Right atrium auricular region (tissue), 2 donors: ENCODE data around the gene TMEM258. TPM values are rescaled to one million over a fixed set of nuclear protein-coding genes. Genes with fewer than 3 reads are reported as not detected.
A peak's percentile ranks its signal among the peaks of the same experiment; 100 is the strongest.

Experiments used
- DNase-seq: peaks from one replicate; pipeline ENCODE4 v3.0.0-alpha.2; 2019; ENCODE audit warnings: low spot score
- H3K27ac ChIP-seq, 2 donors: fragments of 200-600 bp; sonication (generic); 1 replicate in 1 of 2; 2 replicates in 1 of 2; pipeline ENCODE4 v1.5.1; 2016 to 2019
- H3K27me3 ChIP-seq, 2 donors: fragments of 200-600 bp; sonication (generic); one replicate each; pipeline versions ENCODE4 v1.5.1 to v1.6.0; 2017 to 2019
- H3K36me3 ChIP-seq: fragments of 200-600 bp; sonication (generic); one replicate; pipeline ENCODE4 v1.5.1; 2016
- H3K4me1 ChIP-seq, 2 donors: fragments of 200-600 bp; sonication (generic); one replicate each; pipeline versions ENCODE4 v1.5.1 to v1.6.0; 2017 to 2019
- H3K4me3 ChIP-seq, 2 donors: fragments of 200-600 bp; sonication (generic); 1 replicate in 1 of 2; 2 replicates in 1 of 2; pipeline ENCODE4 v1.5.1; 2017 to 2019; ENCODE audit warnings: mild to moderate bottlenecking in 1 of 2, moderate library complexity in 1 of 2
- H3K9me3 ChIP-seq, 2 donors: fragments of 200-600 bp; sonication (generic); one replicate each; pipeline ENCODE4 v1.5.1; 2019
- CTCF ChIP-seq, 2 donors: fragments of 200-600 bp; sonication (generic); IDR thresholded peaks; one replicate each; pipeline ENCODE4 v1.5.1; 2019; ENCODE audit warnings: antibody characterized with exemption in 2 of 2
- total RNA-seq, 2 donors: library from RNA; depleted of rRNA; stranded (reverse); fragments of >200 nt; gene quantifications; one replicate each; pipeline ENCODE4 v1.1.0, GENCODE V29; 2016

TMEM258 gene
- total RNA-seq, 2 donors from 2014 or later = 43.4 to 54.7 TPM

DNA sequence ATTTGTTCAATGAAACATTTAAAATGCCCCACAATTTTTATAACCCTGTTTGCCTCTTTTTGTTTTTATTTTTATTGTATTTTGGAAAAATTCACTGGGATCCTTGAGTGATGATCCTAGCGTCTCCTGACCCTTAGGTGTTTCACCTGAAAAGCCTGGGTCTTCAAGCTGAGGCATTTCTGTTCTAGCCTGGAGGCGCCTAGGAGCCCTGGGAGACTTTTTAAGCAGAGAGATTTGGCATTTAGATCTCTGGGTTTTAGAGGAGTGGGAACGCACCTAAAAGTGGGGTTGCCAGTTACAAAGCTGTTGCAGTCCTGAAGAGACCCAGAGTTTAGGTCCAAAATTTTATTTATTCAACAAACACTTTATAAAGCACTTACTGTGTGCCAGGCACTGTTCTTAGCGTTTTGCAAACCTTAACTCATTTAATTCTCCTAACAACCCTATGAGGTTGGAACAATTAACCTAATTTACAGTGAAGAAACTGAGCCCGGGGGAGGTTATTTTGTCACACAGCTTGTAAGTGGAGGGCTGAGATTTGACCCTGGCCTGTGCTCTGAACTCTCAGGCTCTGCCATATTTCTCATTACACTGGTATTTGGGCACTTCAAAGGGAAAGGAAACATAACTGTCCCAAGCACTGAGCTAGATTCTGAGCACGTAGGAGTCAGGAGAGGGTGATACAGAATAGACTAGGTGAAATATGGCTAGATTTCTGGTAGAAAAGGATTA lies 25.2 kb upstream of the TMEM258 start:
- DNase-seq = no peak
- Histone ChIP-seq H3K27me3 (no peaks in the 10 kb centered on the region), H3K27ac (peak overlapping the region; percentile 96 to 99), H3K4me3 (peak overlapping the region; percentile 60 to 78), H3K4me1 (peaks cover 0 to 14% of the 10 kb centered on the region in 2 donors), H3K9me3 (no peaks in the 10 kb centered on the region), H3K36me3 (no peaks in the 10 kb centered on the region)
- TF ChIP-seq CTCF (IDR thresholded peaks at IDR 0.05) = no peak

GRCh38 chr11:61816736-61817455 lies 24.5 kb upstream of the TMEM258 start, which contains the start of gene FADS1:
Gene FADS1 (minus strand): TSS chr11:61817003. CDS start chr11:61816929, 74 bp downstream.
- Histone ChIP-seq H3K27me3 (no peaks in the 10 kb centered on the region), H3K9me3 (no peaks in the 10 kb centered on the region), H3K4me1 (peaks cover 0 to 14% of the 10 kb centered on the region in 2 donors), H3K4me3 (peak within 1 kb of the TSS; percentile 60 to 78), H3K27ac (peak within 1 kb of the TSS; percentile 96 to 99), H3K36me3 (peaks cover 7% of the 10 kb centered on the region)
- peak; percentile 38 to 70 for TF ChIP-seq CTCF (IDR thresholded peaks at IDR 0.05)
- peak; percentile 94 for DNase-seq

GRCh38 chr11:61815790-61816735 lies 23.7 kb upstream of the TMEM258 start:
- TF ChIP-seq CTCF (IDR thresholded peaks at IDR 0.05) = no peak
- Histone ChIP-seq H3K4me3 (peak overlapping the region; percentile 60 to 78), H3K27ac (peak overlapping the region; percentile 96 to 99), H3K36me3 (peaks cover 14% of the 10 kb centered on the region), H3K9me3 (no peaks in the 10 kb centered on the region), H3K4me1 (peaks cover 0 to 14% of the 10 kb centered on the region in 2 donors), H3K27me3 (no peaks in the 10 kb centered on the region)
- DNase-seq = peak; percentile 75

DNA sequence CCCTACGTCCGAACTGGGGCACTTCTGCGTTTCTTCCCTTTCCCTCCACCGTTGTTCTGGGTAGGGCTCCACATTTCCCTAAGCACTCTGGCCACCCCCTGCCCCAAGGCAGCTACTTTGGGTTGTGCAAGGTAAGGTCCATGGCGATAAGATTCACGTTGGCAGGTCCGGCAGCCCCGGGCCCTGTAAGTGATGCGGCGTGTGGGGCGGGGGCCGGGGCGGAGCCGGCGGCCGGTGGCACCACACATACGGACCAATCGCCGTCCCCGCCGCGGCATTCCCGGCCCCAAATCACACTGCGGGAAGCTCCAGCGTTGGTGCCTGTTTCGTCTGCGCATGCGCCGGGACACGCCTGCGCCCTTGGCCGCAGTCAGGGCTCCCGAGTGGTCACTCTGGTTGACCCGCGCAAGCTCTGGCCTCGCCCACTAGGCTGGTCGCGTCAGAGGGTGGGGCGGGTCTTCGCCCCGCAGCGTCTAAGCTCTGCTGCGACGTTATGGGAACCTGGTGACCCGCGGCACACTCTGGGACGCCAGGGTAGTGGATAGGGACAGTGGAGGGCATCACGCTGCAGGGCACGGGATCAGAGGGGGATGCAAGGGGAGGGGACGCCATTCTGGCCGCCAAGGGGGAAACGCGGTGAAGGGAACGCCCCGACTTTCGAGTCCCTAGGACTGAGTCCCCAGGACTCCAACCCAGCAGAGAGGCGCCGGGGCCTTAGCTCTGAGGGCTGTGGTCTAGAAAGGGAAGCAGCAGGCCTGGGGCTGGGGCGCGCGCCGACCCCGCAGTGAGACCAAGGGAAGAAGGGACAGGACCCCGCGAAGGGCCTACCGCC lies 22.8 kb upstream of the TMEM258 start:
- DNase-seq = peak; percentile 98
- no peak for TF ChIP-seq CTCF (IDR thresholded peaks at IDR 0.05)
- Histone ChIP-seq H3K27me3 (no peaks in the 10 kb centered on the region), H3K27ac (peak overlapping the region; percentile 96 to 99), H3K9me3 (no peaks in the 10 kb centered on the region), H3K4me3 (peak overlapping the region; percentile 60 to 78), H3K36me3 (peaks cover 23% of the 10 kb centered on the region), H3K4me1 (peaks cover 0 to 14% of the 10 kb centered on the region in 2 donors)
